Mucosa of rectum (tissue), 2 donors: Measurements from ENCODE around the gene ARRDC2.
"Not testable (repeated sequence)": the region's sequence is repeated elsewhere in the genome, so short reads cannot be mapped to it uniquely, and the experiment has no call there.

Experiments used
- H3K27ac ChIP-seq, 2 donors: one replicate each; pipeline ENCODE4 v1.7.0; 2013; ENCODE audit warnings: inconsistent platforms in 2 of 2, low read depth in 2 of 2, low read length in 2 of 2
- H3K27me3 ChIP-seq, 2 donors: one replicate each; pipeline ENCODE4 v1.7.0; 2013; ENCODE audit warnings: low read length in 2 of 2; ENCODE audit not compliant: control insufficient read depth in 2 of 2, insufficient read depth in 2 of 2
- H3K36me3 ChIP-seq, 2 donors: one replicate each; pipeline ENCODE4 v1.7.0; 2013; ENCODE audit warnings: low read length in 2 of 2; ENCODE audit not compliant: control insufficient read depth in 2 of 2, insufficient read depth in 2 of 2
- H3K4me1 ChIP-seq, 2 donors: one replicate each; pipeline ENCODE4 v1.7.0; 2013; ENCODE audit warnings: low read length in 2 of 2, mild to moderate bottlenecking in 1 of 2; ENCODE audit not compliant: control insufficient read depth in 2 of 2, insufficient read depth in 2 of 2
- H3K4me3 ChIP-seq, 2 donors: one replicate each; pipeline ENCODE4 v1.7.0; 2013; ENCODE audit warnings: low read length in 2 of 2
- H3K9ac ChIP-seq, 2 donors: one replicate each; pipeline ENCODE4 v1.7.0; 2013; ENCODE audit warnings: low read length in 2 of 2, low read depth in 1 of 2, mild to moderate bottlenecking in 1 of 2
- H3K9me3 ChIP-seq, 2 donors: one replicate each; pipeline ENCODE4 v1.7.0; 2013; ENCODE audit warnings: low read length in 2 of 2; ENCODE audit not compliant: control insufficient read depth in 2 of 2
- donor health status: healthy.
- donor health status: Normal muscosa, but diverticular disease.

Gene ARRDC2

GRCh38 chr19:17973759-17974158 lies 34.2 kb upstream of the ARRDC2 start:
- Histone ChIP-seq H3K9me3 (no peaks in the 10 kb centered on the region), H3K27me3 (peaks cover 0 to under 1% of the 10 kb centered on the region in 2 donors), H3K36me3 (no peaks in the 10 kb centered on the region), H3K9ac (no peak overlapping the region), H3K4me1 (no peaks in the 10 kb centered on the region), H3K4me3 (no peak overlapping the region), H3K27ac (no peak overlapping the region)

GRCh38 chr19:17974551-17974950 lies 33.4 kb upstream of the ARRDC2 start:
- Histone ChIP-seq H3K36me3 (no peaks in the 10 kb centered on the region), H3K9ac (no peak overlapping the region), H3K4me3 (no peak overlapping the region), H3K9me3 (no peaks in the 10 kb centered on the region), H3K27ac (no peak overlapping the region), H3K4me1 (no peaks in the 10 kb centered on the region), H3K27me3 (no peaks in the 10 kb centered on the region)

- Histone ChIP-seq H3K9ac (no peak overlapping the region), H3K9me3 (no peaks in the 10 kb centered on the region), H3K27ac (no peak overlapping the region), H3K4me3 (no peak overlapping the region), H3K4me1 (no peaks in the 10 kb centered on the region), H3K27me3 (no peaks in the 10 kb centered on the region), H3K36me3 (no peaks in the 10 kb centered on the region)
Observed at GRCh38 chr19:17975032-17975431, 32.9 kb upstream of the ARRDC2 start.

- Histone ChIP-seq H3K4me3 (no peak overlapping the region), H3K4me1 (no peaks in the 10 kb centered on the region), H3K9me3 (no peaks in the 10 kb centered on the region), H3K36me3 (no peaks in the 10 kb centered on the region), H3K27ac (no peak overlapping the region), H3K9ac (no peak overlapping the region), H3K27me3 (no peaks in the 10 kb centered on the region)
Observed at GRCh38 chr19:17977021-17977420, 30.9 kb upstream of the ARRDC2 start.

GRCh38 chr19:17977488-17977887 lies 30.5 kb upstream of the ARRDC2 start:
- H3K9me3 ChIP-seq, result no peaks in the 10 kb centered on the region
- no peak overlapping the region for H3K27ac ChIP-seq
- no peak overlapping the region for H3K9ac ChIP-seq
- H3K4me1 ChIP-seq, result no peaks in the 10 kb centered on the region
- H3K4me3 ChIP-seq, result no peak overlapping the region
- H3K27me3 ChIP-seq, result no peaks in the 10 kb centered on the region
- H3K36me3 ChIP-seq, result no peaks in the 10 kb centered on the region

- no peak overlapping the region for H3K9ac ChIP-seq
- no peaks in the 10 kb centered on the region for H3K36me3 ChIP-seq
- H3K27ac ChIP-seq, result no peak overlapping the region
- no peaks in the 10 kb centered on the region for H3K27me3 ChIP-seq
- no peaks in the 10 kb centered on the region for H3K9me3 ChIP-seq
- no peaks in the 10 kb centered on the region for H3K4me1 ChIP-seq
- no peak overlapping the region for H3K4me3 ChIP-seq
Observed at GRCh38 chr19:17981611-17982010, 26.4 kb upstream of the ARRDC2 start.

- H3K4me3 ChIP-seq, result no peak overlapping the region
- no peak overlapping the region for H3K9ac ChIP-seq
- H3K36me3 ChIP-seq, result no peaks in the 10 kb centered on the region
- no peaks in the 10 kb centered on the region for H3K9me3 ChIP-seq
- H3K4me1 ChIP-seq, result no peaks in the 10 kb centered on the region
- H3K27ac ChIP-seq, result no peak overlapping the region
- H3K27me3 ChIP-seq, result no peaks in the 10 kb centered on the region
Observed at GRCh38 chr19:17982430-17982829, 25.5 kb upstream of the ARRDC2 start.

- Histone ChIP-seq H3K36me3 (no peaks in the 10 kb centered on the region), H3K4me3 (no peak overlapping the region), H3K27me3 (no peaks in the 10 kb centered on the region), H3K27ac (no peak overlapping the region), H3K9ac (no peak overlapping the region), H3K4me1 (no peaks in the 10 kb centered on the region), H3K9me3 (no peaks in the 10 kb centered on the region)
Observed at GRCh38 chr19:17985037-17985818, 22.7 kb upstream of the ARRDC2 start.

- not testable (repeated sequence) for H3K9ac ChIP-seq, H3K4me3 ChIP-seq, H3K27ac ChIP-seq, H3K4me1 ChIP-seq, H3K27me3 ChIP-seq, H3K9me3 ChIP-seq, H3K36me3 ChIP-seq
Observed at GRCh38 chr19:17986569-17986968, 21.4 kb upstream of the ARRDC2 start.

GRCh38 chr19:17988161-17988560 lies 19.8 kb upstream of the ARRDC2 start:
- H3K4me3 ChIP-seq, result no peak overlapping the region
- H3K27ac ChIP-seq, result no peak overlapping the region
- no peaks in the 10 kb centered on the region for H3K27me3 ChIP-seq
- no peaks in the 10 kb centered on the region for H3K9me3 ChIP-seq
- no peak overlapping the region for H3K9ac ChIP-seq
- H3K4me1 ChIP-seq, result no peaks in the 10 kb centered on the region
- no peaks in the 10 kb centered on the region for H3K36me3 ChIP-seq
